Heart left ventricle (tissue), 13 donors: ENCODE results near the gene PAX4.

Source experiments
- POLR2A ChIP-seq, 2 donors: fragments of 450-650 bp; IDR thresholded peaks; one replicate each; pipeline ENCODE4 v1.6.1; 2017; ENCODE audit warnings: antibody characterized with exemption in 2 of 2, mild to moderate bottlenecking in 2 of 2, moderate library complexity in 2 of 2
- TF ChIP-seq, protein P1 (sequence below), 12 donors: fragments of 200-600 bp; sonication (generic) in 4 of 12; IDR thresholded peaks; one replicate each; pipeline versions ENCODE4 v1.5.0 to v1.8.0; 2018 to 2022; ENCODE audit warnings: antibody characterized with exemption in 12 of 12, mild to moderate bottlenecking in 5 of 12
- donor health status: ischemic (EF 13 %, LVEDD 7.1; RV severe dilation, severe dysfunction).
- donor health status: DM: no; HTN: yes; CAD: no.
- donor health status: DM: no; HTN: no; CAD: no.
- donor health status: ischemic (EF 25% LVEDD 6.9; RV normal size, moderate dysfunction).
- donor health status: ischemic (EF 25% LVEDD 5.7; RV mildly dilated, moderate dysfunction).
- donor health status: ischemic (EF 35%, LVEDD 5.7; RV mildly dilated, moderate dysfunction).
- donor health status: nonischemic (EF 11% LVEDD 7.7; RV severe dilation, severe dysfunction).
- donor health status: DM: yes; HTN: yes; CAD: no.
- donor health status: PGD.
- donor health status: ischemic (EF 29% LVEDD 5.4; RV normal size, mild dysfunction).
- donor health status: nonischemic (EF 23%, LVEDD 6.1; RV moderate dilation, normal function).

DNA sequence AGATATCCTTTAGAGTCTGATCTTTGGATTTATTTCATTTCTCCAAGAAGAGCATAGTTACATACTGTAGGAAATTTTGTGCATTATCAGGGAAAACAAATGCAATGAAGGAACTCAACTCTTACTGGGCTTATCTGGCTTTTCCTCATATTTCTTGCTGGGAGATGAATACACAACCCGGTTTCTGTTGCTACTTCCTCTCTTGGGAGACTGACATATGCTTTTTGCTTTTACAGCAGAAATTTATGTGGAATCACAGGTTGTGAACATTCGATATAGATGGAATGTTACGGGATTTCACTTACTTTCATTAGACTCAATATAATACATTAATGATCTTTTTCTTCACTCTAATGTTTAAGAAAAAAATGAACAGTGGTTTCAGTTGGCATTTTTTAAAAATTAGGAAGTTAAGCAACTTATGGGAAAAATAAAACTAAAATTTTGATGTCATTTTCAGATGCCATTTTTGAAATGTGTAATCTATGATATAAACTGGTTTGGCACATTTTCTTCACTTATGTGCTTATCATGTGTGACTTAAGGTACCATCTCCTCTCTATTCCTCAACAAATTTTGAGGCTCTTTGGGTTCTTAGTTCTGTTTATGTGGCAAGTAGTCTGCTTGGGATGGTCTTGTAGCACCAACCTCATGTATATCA is 41.2 kb upstream of the PAX4 start:
- TF ChIP-seq, protein P1, sequence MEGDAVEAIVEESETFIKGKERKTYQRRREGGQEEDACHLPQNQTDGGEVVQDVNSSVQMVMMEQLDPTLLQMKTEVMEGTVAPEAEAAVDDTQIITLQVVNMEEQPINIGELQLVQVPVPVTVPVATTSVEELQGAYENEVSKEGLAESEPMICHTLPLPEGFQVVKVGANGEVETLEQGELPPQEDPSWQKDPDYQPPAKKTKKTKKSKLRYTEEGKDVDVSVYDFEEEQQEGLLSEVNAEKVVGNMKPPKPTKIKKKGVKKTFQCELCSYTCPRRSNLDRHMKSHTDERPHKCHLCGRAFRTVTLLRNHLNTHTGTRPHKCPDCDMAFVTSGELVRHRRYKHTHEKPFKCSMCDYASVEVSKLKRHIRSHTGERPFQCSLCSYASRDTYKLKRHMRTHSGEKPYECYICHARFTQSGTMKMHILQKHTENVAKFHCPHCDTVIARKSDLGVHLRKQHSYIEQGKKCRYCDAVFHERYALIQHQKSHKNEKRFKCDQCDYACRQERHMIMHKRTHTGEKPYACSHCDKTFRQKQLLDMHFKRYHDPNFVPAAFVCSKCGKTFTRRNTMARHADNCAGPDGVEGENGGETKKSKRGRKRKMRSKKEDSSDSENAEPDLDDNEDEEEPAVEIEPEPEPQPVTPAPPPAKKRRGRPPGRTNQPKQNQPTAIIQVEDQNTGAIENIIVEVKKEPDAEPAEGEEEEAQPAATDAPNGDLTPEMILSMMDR (IDR thresholded peaks at IDR 0.05), result no peak
- TF ChIP-seq POLR2A (IDR thresholded peaks at IDR 0.05), result no peak
